SK-N-SH treated with all-trans-retinoic acid at 6 μM for 48 hours (cell line): ENCODE results near the gene NATD1.

Experiments
- ARNTL ChIP-seq: fragments of 450-650 bp; formaldehyde crosslinking; IDR thresholded peaks from 2 replicates; pipeline ENCODE4 v1.5.0; 2020; ENCODE audit warnings: low read depth, mild to moderate bottlenecking, moderate library complexity, borderline replicate concordance
- BACH2 ChIP-seq: fragments of 250-450 bp; sonication (Bioruptor Pico); IDR thresholded peaks from 2 replicates; pipeline ENCODE4 v1.9.0; 2021; ENCODE audit warnings: mild to moderate bottlenecking, borderline replicate concordance
- CSRNP3 ChIP-seq: fragments of 250-450 bp; sonication (Bioruptor Pico); IDR thresholded peaks from 2 replicates; pipeline ENCODE4 v1.5.1; 2021; ENCODE audit warnings: mild to moderate bottlenecking, moderate library complexity
- GLIS3 ChIP-seq: fragments of 250-450 bp; sonication (Bioruptor Pico); IDR thresholded peaks from 2 replicates; pipeline ENCODE4 v1.5.0; 2020; ENCODE audit warnings: mild to moderate bottlenecking, moderate library complexity
- PATZ1 ChIP-seq: fragments of 250-450 bp; sonication (Bioruptor Pico); IDR thresholded peaks from 2 replicates; pipeline ENCODE4 v1.8.0; 2020; ENCODE audit warnings: mild to moderate bottlenecking, moderate library complexity, borderline replicate concordance
- RARB ChIP-seq: fragments of 250-450 bp; sonication (Bioruptor Pico); IDR thresholded peaks from 2 replicates; pipeline ENCODE4 v1.8.0; 2021; ENCODE audit warnings: mild to moderate bottlenecking, moderate library complexity
- TCF4 ChIP-seq: fragments of 250-450 bp; sonication (Bioruptor Pico); IDR thresholded peaks from 2 replicates; pipeline ENCODE4 v1.8.0; 2021; ENCODE audit warnings: mild to moderate bottlenecking, moderate library complexity, borderline replicate concordance
- TSHZ2 ChIP-seq: fragments of 250-450 bp; sonication (Bioruptor Pico); IDR thresholded peaks from 2 replicates; pipeline ENCODE4 v1.5.0; 2020; ENCODE audit warnings: mild to moderate bottlenecking, moderate library complexity

- TF ChIP-seq CSRNP3 (no peak), TSHZ2 (CRISPR knock-in tag) (no peak), GLIS3 (CRISPR knock-in tag) (no peak), ARNTL (CRISPR knock-in tag) (no peak), BACH2 (no peak), TCF4 (CRISPR knock-in tag) (no peak), PATZ1 (CRISPR knock-in tag) (no peak), RARB (CRISPR knock-in tag) (no peak)
Measured at GRCh38 chr17:21291357-21291756, 38.1 kb upstream of the NATD1 start.
